Upper lobe of right lung (tissue), 1 donor: ENCODE data around the gene CPLANE1. TPM values are rescaled to one million over a fixed set of nuclear protein-coding genes. Genes with fewer than 3 reads are reported as not detected.
"Not testable (repeated sequence)": the region's sequence is repeated elsewhere in the genome, so short reads cannot be mapped to it uniquely, and the experiment has no call there.

Source experiments
- ATAC-seq: fragments of 200-7000 bp; cut with Tn5 transposase; one replicate; pipeline ENCODE4 v1.9.1; 2020; ENCODE audit warnings: mild to moderate bottlenecking, moderate library complexity
- DNase-seq: peaks from one replicate; pipeline ENCODE4 v3.0.0-alpha.2; 2020
- H3K27ac ChIP-seq: fragments of 200-600 bp; one replicate; pipeline ENCODE4 v1.8.0; 2022
- H3K27me3 ChIP-seq: fragments of 200-600 bp; one replicate; pipeline ENCODE4 v1.8.0; 2022; ENCODE audit warnings: mild to moderate bottlenecking
- H3K36me3 ChIP-seq: fragments of 200-600 bp; one replicate; pipeline ENCODE4 v1.8.0; 2022
- H3K4me1 ChIP-seq: fragments of 200-600 bp; one replicate; pipeline ENCODE4 v1.8.0; 2022
- H3K4me3 ChIP-seq: fragments of 200-600 bp; one replicate; pipeline ENCODE4 v1.8.0; 2022; ENCODE audit warnings: mild to moderate bottlenecking
- H3K9me3 ChIP-seq: fragments of 200-600 bp; one replicate; pipeline ENCODE4 v1.8.0; 2022
- intact Hi-C: fragments of 100-400 bp; cut with DNase I; formaldehyde crosslinking; loops from one replicate; pipeline ENCODE4 v1.11.0; 2022
- total RNA-seq: library from RNA; stranded (reverse); fragmentation: NEBNext Ultra II Directional; extraction: Animal tissue kit (Norgen Biotek cat#: 25700); gene quantifications from one replicate; pipeline ENCODE4 v1.2.1, GENCODE V29; 2021
- TF ChIP-seq, protein P1 (sequence below): fragments of 200-600 bp; IDR thresholded peaks from one replicate; pipeline ENCODE4 v1.8.0; 2022; ENCODE audit warnings: antibody characterized with exemption
- donor health status: DM: no; HTN: yes; CAD: no; lungs with severe emphysema.

CPLANE1 gene
- total RNA-seq, 1 donor from 2014 or later: 18.7 TPM

DNA sequence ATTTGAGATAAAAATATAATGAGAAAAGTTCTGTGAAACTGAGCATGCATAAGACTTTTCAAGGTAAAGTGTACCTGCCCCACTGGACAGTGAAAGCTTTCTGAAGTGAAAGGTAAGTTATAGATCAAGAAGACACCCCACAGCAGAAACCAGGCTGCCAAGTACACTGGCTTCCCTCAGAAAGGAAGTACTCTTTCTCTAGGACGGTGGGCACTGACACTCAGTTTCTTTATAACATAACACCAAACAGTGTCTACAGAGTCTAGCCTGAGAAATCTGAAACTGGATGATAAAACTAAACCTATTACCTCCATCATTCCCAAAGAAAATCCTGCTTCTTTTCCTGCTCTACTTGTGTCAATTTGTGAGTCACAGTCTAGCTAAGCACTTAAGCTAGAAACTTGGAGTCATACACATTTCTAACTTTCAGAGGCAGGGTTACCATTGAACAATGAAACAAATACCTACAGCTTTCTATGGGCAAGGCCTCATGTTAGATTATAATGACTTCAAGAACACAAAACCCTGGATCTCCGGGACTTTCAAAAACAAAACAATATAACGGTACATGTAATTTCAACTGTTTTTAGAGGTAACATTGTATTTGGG lies 136.7 kb downstream of the CPLANE1 start:
- Histone ChIP-seq H3K4me3 (no peak overlapping the region), H3K36me3 (peaks cover 22% of the 10 kb centered on the region), H3K9me3 (no peaks in the 10 kb centered on the region), H3K4me1 (no peaks in the 10 kb centered on the region), H3K27me3 (no peaks in the 10 kb centered on the region), H3K27ac (no peak overlapping the region)
- peak; percentile 45 for ATAC-seq
- no peak for DNase-seq
- TF ChIP-seq, protein P1, sequence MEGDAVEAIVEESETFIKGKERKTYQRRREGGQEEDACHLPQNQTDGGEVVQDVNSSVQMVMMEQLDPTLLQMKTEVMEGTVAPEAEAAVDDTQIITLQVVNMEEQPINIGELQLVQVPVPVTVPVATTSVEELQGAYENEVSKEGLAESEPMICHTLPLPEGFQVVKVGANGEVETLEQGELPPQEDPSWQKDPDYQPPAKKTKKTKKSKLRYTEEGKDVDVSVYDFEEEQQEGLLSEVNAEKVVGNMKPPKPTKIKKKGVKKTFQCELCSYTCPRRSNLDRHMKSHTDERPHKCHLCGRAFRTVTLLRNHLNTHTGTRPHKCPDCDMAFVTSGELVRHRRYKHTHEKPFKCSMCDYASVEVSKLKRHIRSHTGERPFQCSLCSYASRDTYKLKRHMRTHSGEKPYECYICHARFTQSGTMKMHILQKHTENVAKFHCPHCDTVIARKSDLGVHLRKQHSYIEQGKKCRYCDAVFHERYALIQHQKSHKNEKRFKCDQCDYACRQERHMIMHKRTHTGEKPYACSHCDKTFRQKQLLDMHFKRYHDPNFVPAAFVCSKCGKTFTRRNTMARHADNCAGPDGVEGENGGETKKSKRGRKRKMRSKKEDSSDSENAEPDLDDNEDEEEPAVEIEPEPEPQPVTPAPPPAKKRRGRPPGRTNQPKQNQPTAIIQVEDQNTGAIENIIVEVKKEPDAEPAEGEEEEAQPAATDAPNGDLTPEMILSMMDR: no peak
- intact Hi-C loops: no loop called here

DNA sequence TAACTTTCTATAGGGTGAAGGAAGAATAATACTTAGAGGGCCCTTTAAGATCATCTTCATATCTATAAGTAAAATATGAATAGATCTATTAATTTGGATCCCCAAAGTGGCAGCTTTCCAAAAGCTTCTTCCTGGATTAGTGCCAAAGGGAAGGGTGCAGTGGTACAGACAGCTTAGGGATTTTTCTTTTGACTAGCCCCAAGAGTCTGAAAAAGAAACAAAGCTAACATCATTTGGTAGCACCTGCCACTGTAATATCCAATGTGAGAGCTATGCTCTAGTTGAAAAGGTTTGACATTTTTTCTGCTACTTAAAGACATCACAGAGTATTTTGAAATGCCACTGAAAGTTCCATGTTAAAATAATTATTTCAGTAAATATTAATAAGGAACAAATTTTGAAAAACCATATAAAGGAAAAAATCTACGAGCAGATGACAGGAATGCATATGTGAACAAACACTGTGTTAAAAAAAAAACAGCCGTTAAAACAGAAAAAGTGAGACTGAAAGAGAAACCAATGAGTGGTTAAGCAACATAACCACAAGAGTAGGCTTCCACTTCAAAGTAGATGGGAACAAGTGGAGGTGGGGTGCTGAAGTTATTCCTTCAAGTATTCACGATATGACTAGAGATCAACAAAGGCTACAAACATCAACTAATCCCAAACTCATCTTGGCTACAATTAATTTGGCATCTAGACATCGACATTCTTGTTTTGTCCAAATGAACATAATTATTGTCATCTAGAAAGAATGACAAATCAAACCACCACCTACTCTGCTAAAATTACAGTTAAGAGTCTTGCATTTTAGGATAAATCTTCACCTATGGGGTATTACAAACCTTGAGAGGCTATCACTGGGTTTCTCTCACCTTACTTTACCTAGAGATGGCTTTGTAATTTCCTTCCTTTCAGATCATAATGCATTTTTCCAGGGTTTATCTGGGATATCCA lies 137.5 kb downstream of the CPLANE1 start:
- intact Hi-C loops: no loop called here
- DNase-seq (no peak), ATAC-seq (peak; percentile 86)
- Histone ChIP-seq H3K27me3 (no peaks in the 10 kb centered on the region), H3K4me1 (no peaks in the 10 kb centered on the region), H3K36me3 (peaks cover 30% of the 10 kb centered on the region), H3K9me3 (no peaks in the 10 kb centered on the region), H3K27ac (peak overlapping the region; percentile 1), H3K4me3 (no peak overlapping the region)
- TF ChIP-seq, protein P1: no peak

DNA sequence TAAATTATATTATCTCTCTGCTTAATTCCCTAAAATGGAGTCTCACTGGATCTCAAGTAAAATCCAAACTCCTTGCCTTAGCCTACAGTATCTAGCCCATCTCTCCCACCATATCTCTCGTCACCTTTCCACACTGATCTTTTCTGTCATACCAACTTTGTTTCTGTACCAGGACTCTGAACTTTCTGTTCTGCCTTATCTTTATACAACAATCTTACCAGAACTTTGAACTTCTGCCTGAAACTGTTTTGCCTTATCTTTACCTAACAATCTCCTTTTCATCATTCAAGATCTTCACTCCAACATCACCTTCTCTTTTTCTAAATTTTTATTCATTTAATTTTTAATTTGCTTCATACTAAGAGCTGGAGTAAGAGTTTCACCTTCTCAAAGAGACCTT lies 139.0 kb downstream of the CPLANE1 start:
- no peak overlapping the region for H3K4me3 ChIP-seq
- no peaks in the 10 kb centered on the region for H3K9me3 ChIP-seq
- no peaks in the 10 kb centered on the region for H3K4me1 ChIP-seq
- DNase-seq (no peak), ATAC-seq (no peak)
- TF ChIP-seq, protein P1: no peak
- H3K27ac ChIP-seq: no peak overlapping the region
- peaks cover 30% of the 10 kb centered on the region for H3K36me3 ChIP-seq
- intact Hi-C loops: no loop called here
- no peaks in the 10 kb centered on the region for H3K27me3 ChIP-seq

DNA sequence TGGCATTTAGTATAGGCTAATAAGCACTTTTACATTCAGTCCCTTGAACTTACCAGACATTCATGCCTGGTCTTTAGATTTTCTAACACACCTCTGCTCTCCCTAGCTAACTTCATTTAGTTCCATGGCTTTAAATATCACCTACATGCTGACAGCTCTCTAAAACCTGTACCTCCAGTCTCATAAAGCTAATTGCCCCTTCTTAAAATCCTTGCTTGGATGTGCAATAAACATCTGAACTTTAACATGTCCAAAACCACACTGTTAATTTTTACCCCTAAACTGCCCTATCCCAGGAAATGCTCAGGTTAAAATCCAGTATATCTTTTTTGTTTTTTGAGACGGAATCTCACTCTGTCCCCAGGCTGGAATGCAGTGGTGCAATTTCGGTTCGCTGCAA lies 139.8 kb downstream of the CPLANE1 start:
- Histone ChIP-seq H3K9me3 (no peaks in the 10 kb centered on the region), H3K4me3 (no peak overlapping the region), H3K4me1 (no peaks in the 10 kb centered on the region), H3K27me3 (no peaks in the 10 kb centered on the region), H3K27ac (no peak overlapping the region), H3K36me3 (peaks cover 28% of the 10 kb centered on the region)
- TF ChIP-seq, protein P1: no peak
- ATAC-seq (no peak), DNase-seq (no peak)
- intact Hi-C loops: no loop called here

DNA sequence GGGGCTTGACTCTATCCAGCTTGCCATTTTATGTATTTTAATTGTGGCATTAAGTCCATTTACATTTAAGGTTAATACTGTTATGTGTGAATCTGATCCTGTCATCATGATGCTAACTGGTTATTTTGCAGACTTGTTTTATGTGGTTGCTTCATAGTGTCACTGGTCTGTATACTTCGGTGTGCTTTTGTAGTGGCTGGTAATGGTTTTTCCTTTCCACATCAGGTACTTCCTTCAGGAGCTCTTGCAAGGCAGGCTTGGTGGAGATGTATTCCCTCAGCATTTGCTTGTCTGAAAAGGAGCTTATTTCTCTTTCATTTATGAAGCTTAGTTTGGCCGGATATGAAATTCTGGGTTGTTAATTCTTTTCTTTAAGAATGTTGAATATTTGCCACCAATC lies 145.9 kb downstream of the CPLANE1 start:
- no peak overlapping the region for H3K4me3 ChIP-seq
- H3K27me3 ChIP-seq: no peaks in the 10 kb centered on the region
- H3K27ac ChIP-seq: no peak overlapping the region
- intact Hi-C loops: no loop called here
- TF ChIP-seq, protein P1: no peak
- H3K36me3 ChIP-seq: peaks cover 21% of the 10 kb centered on the region
- no peak for DNase-seq
- peaks cover 4% of the 10 kb centered on the region for H3K9me3 ChIP-seq
- no peaks in the 10 kb centered on the region for H3K4me1 ChIP-seq
- ATAC-seq: no peak

DNA sequence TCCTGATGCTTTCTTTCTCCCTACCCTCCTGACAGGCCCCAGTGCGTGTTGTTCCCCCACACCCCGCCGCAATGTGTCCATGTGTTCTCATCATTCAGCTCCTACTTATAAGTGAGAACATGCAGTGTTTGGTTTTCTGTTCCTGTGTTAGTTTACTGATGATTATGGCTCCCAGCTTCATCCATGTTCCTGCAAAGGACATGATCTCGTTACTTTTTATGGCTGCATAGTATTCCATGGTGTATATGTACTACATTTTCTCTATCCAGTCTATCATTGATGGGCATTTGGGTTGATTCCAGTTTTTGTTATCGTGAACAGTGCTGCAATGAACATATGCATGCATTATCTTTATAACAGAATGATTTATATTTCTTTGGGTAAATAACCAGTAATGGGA lies 149.9 kb downstream of the CPLANE1 start:
- intact Hi-C loops, H3K36me3 ChIP-seq, DNase-seq, H3K9me3 ChIP-seq, H3K4me1 ChIP-seq, H3K4me3 ChIP-seq, ATAC-seq, H3K27ac ChIP-seq, H3K27me3 ChIP-seq: not testable (repeated sequence)

DNA sequence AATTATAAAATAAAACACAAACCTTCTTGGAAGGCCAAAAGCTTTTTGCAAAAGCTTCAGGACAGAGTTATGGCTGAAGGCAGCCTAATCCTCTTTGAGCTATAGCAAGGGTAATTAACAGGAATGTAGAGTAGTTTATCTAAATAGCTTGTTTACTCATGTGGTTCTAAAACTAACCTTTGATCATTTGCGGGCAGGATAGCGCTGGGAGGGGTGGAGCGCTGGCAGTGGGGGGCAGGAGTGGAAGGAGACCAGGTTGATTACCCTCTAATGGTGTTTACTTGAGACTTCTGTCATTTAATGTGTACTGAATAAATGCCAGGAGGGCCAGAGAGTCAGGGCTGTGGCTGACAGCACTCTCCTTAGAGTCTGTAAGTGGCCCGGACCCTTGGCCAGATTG lies 155.4 kb downstream of the CPLANE1 start:
- H3K9me3 ChIP-seq, H3K27me3 ChIP-seq, intact Hi-C loops, DNase-seq, H3K36me3 ChIP-seq, H3K4me1 ChIP-seq, ATAC-seq, H3K4me3 ChIP-seq, H3K27ac ChIP-seq: not testable (repeated sequence)
